Keratinocyte (primary cell): Measurements from ENCODE around the gene NPAS3. TPM values are rescaled to one million over a fixed set of nuclear protein-coding genes. Genes with fewer than 3 reads are reported as not detected.

Source experiments
- DNase-seq: peaks from one replicate; pipeline ENCODE4 v3.0.0-alpha.2; 2011; ENCODE audit warnings: low read depth, missing footprints, low spot score
- FAIRE-seq: peaks from 2 replicates; lab custom pipeline; 2011; peaks lifted over from hg19 to GRCh38; lab: Jason Lieb, UNC
- H2AFZ ChIP-seq: 2 replicates; pipeline ENCODE4 v1.6.0; 2012; ENCODE audit warnings: low read length, control low read depth, inconsistent platforms; ENCODE audit not compliant: control insufficient read depth
- H3K27ac ChIP-seq: 2 replicates; pipeline ENCODE4 v1.5.1; 2011; ENCODE audit warnings: low read length; ENCODE audit not compliant: control insufficient read depth, insufficient read depth
- H3K27me3 ChIP-seq: 3 replicates; pipeline ENCODE4 v1.6.0; 2011; ENCODE audit warnings: low read length; ENCODE audit not compliant: control insufficient read depth, insufficient read depth; ENCODE audit errors: extremely low read depth
- H3K36me3 ChIP-seq, 2 experiments: 2 replicates in 1 of 2; 3 replicates in 1 of 2; pipeline ENCODE4 v1.5.1; 2011; ENCODE audit warnings: low read length in 2 of 2, mild to moderate bottlenecking in 1 of 2; ENCODE audit not compliant: control insufficient read depth in 2 of 2, insufficient read depth in 2 of 2; ENCODE audit errors: extremely low read depth in 1 of 2
- H3K4me1 ChIP-seq: 3 replicates; pipeline ENCODE4 v1.5.1; 2011; ENCODE audit warnings: low read length; ENCODE audit not compliant: control insufficient read depth, insufficient read depth; ENCODE audit errors: extremely low read depth
- H3K4me2 ChIP-seq: 3 replicates; pipeline ENCODE4 v1.6.0; 2011; ENCODE audit warnings: low read depth, low read length; ENCODE audit not compliant: control insufficient read depth, insufficient read depth; ENCODE audit errors: extremely low read depth
- H3K4me3 ChIP-seq, 3 experiments: fragments of 200-600 bp in 1 of 3; sonication (generic) in 1 of 3; 2 replicates in 2 of 3; 3 replicates in 1 of 3; pipeline ENCODE4 v1.5.1; 2011 to 2016; ENCODE audit warnings: low read length in 3 of 3, mild to moderate bottlenecking in 3 of 3, control low read depth in 2 of 3, inconsistent platforms in 1 of 3, low read depth in 1 of 3, mixed read lengths in 1 of 3, mixed run types in 1 of 3, moderate library complexity in 1 of 3; ENCODE audit not compliant: control insufficient read depth in 2 of 3, insufficient read depth in 2 of 3; ENCODE audit errors: extremely low read depth in 1 of 3
- H3K79me2 ChIP-seq: 2 replicates; pipeline ENCODE4 v1.6.0; 2012; ENCODE audit warnings: low read length; ENCODE audit not compliant: control insufficient read depth, insufficient read depth
- H3K9ac ChIP-seq: 3 replicates; pipeline ENCODE4 v1.6.0; 2011; ENCODE audit warnings: low read length; ENCODE audit not compliant: control insufficient read depth, insufficient read depth; ENCODE audit errors: extremely low read depth
- H3K9me1 ChIP-seq: 3 replicates; pipeline ENCODE4 v1.6.0; 2011; ENCODE audit warnings: low read length; ENCODE audit not compliant: control insufficient read depth, insufficient read depth; ENCODE audit errors: extremely low read depth
- H3K9me3 ChIP-seq: 2 replicates; pipeline ENCODE4 v1.5.1; 2012; ENCODE audit warnings: low read depth, low read length; ENCODE audit not compliant: control insufficient read depth
- H4K20me1 ChIP-seq: 3 replicates; pipeline ENCODE4 v1.6.0; 2011; ENCODE audit warnings: low read length; ENCODE audit not compliant: control insufficient read depth, insufficient read depth; ENCODE audit errors: extremely low read depth
- EZH2 ChIP-seq: IDR thresholded peaks from one replicate; pipeline ENCODE4 v1.6.1; 2012; ENCODE audit warnings: inconsistent platforms, mild to moderate bottlenecking, low read length, moderate library complexity
- dilution Hi-C: fragments of 300-500 bp; cut with MboI; formaldehyde crosslinking; loops from one replicate; pipeline ENCODE4 v1.7.0; 2020; ENCODE audit warnings: low sequenced_read_pairs; ENCODE audit not compliant: extremely low pct_ligation_motif_present
- polyA plus RNA-seq, 5 experiments: library from polyadenylated mRNA; depleted of rRNA in 3 of 5; stranded (reverse) in 3 of 5; stranded (forward) in 1 of 5; unstranded in 1 of 5; fragments of >200 nt; gene quantifications; 1 replicate in 1 of 5; 2 replicates in 3 of 5; 3 replicates in 1 of 5; pipeline versions ENCODE4 v1.2.1 to v1.2.3, GENCODE V29; 2011 to 2012; ENCODE audit warnings: missing spikeins in 2 of 5, low read depth in 1 of 5, low replicate concordance in 1 of 5
- TF ChIP-seq, protein P1 (sequence below), 3 experiments: IDR thresholded peaks in 1 of 3; conservative IDR thresholded peaks in 1 of 3; optimal IDR thresholded peaks in 1 of 3; 2 replicates in 2 of 3; 3 replicates in 1 of 3; pipeline versions ENCODE3 to v1.5.1; 2011; ENCODE audit warnings: low read length in 3 of 3, mild to moderate bottlenecking in 3 of 3, moderate library complexity in 2 of 3, control low read depth in 1 of 3, inconsistent platforms in 1 of 3; ENCODE audit not compliant: insufficient read depth in 2 of 3; ENCODE audit errors: extremely low read depth in 1 of 3

NPAS3 gene
- polyA plus RNA-seq, 1 donor (not counting 4 experiments of a cell fraction or from before 2014, with no cell fraction given), result 0.07 TPM

DNA sequence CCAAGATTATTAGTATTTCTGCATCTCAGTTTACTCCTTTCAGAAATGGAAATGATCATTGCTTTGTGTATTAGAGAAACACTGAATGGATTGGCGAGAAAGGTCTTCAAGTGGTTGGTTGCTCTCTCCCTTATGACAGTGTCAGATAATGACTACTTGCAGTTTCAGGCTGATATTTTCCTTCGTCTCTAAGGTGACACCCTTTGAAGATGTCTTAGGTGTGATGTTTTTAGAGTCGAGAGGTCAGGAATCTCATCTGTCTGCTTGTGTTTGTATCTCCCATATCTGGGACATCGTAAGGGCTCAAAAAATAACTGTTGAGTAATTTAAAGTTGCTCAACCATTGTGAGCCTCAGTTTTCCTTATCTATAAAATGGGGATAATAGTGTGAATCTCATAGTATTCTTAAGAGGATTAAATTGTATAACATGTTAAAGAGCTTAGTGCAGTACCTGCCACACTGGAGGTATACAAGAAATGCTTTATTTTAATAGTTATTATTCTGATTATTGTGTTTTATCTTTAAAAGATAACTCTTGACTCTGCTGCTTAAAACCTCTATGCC lies 40.1 kb downstream of the NPAS3 start:
- Histone ChIP-seq H3K9me3 (no peaks in the 10 kb centered on the region), H3K4me1 (no peaks in the 10 kb centered on the region), H4K20me1 (no peaks in the 10 kb centered on the region), H3K27me3 (no peaks in the 10 kb centered on the region), H3K9me1 (no peaks in the 10 kb centered on the region), H3K4me2 (no peak overlapping the region), H3K79me2 (no peaks in the 10 kb centered on the region), H2AFZ (no peak overlapping the region), H3K36me3 (no peaks in the 10 kb centered on the region), H3K27ac (no peak overlapping the region), H3K4me3 (no peak overlapping the region), H3K9ac (no peak overlapping the region)
- TF ChIP-seq EZH2, result no peak
- TF ChIP-seq, protein P1, sequence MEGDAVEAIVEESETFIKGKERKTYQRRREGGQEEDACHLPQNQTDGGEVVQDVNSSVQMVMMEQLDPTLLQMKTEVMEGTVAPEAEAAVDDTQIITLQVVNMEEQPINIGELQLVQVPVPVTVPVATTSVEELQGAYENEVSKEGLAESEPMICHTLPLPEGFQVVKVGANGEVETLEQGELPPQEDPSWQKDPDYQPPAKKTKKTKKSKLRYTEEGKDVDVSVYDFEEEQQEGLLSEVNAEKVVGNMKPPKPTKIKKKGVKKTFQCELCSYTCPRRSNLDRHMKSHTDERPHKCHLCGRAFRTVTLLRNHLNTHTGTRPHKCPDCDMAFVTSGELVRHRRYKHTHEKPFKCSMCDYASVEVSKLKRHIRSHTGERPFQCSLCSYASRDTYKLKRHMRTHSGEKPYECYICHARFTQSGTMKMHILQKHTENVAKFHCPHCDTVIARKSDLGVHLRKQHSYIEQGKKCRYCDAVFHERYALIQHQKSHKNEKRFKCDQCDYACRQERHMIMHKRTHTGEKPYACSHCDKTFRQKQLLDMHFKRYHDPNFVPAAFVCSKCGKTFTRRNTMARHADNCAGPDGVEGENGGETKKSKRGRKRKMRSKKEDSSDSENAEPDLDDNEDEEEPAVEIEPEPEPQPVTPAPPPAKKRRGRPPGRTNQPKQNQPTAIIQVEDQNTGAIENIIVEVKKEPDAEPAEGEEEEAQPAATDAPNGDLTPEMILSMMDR (optimal IDR thresholded peaks at IDR 0.05 in 1 of 3, IDR thresholded peaks at IDR 0.05 in 1 of 3, conservative IDR thresholded peaks at IDR 0.05 in 1 of 3; ENCODE audit: extremely low read depth in 1 of 3, insufficient read depth in 2 of 3, low read length in 3 of 3), result no peak
- FAIRE-seq, result no peak
- dilution Hi-C loops, result no loop called here
- no peak for DNase-seq

DNA sequence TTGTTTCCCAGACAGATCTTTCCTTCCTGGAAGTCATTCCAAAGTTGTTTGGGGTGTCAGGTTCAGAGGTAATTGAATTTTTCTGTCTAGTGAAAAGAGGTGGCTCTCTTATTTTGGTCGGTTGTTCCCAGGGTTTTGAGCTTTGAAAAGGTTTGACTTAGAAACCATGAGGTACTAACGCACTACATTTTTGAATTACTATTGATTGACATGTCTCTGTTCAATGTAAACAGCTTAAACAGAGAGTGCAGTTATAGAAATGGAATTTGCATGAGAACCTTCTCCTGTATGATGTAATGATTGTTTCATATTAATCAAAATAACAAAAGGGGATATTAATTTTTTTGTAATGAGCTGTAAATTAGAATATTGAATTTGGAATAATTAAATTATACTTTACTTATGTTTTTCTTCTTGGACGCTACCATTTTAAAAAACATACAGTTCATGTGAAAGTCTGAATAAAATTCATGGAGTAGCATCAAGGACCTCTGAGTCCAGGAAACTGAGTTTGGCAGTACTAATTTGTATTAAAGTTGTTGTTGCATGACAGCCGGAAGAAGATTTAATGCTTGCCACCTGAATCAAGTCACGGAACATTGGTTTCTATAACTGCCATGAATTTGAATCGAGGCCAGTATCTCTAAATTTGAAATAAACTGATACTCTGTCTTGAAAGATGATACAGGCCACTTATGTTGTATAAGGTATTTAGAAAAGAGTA lies 41.7 kb downstream of the NPAS3 start:
- Histone ChIP-seq H2AFZ (no peak overlapping the region), H3K4me3 (no peak overlapping the region), H3K27me3 (no peaks in the 10 kb centered on the region), H3K9me3 (no peaks in the 10 kb centered on the region), H3K27ac (no peak overlapping the region), H3K79me2 (no peaks in the 10 kb centered on the region), H3K9me1 (no peaks in the 10 kb centered on the region), H4K20me1 (no peaks in the 10 kb centered on the region), H3K4me2 (no peak overlapping the region), H3K4me1 (no peaks in the 10 kb centered on the region), H3K9ac (no peak overlapping the region), H3K36me3 (no peaks in the 10 kb centered on the region)
- DNase-seq (no peak), FAIRE-seq (no peak)
- TF ChIP-seq, protein P1 (optimal IDR thresholded peaks at IDR 0.05 in 1 of 3, IDR thresholded peaks at IDR 0.05 in 1 of 3, conservative IDR thresholded peaks at IDR 0.05 in 1 of 3; ENCODE audit: extremely low read depth in 1 of 3, insufficient read depth in 2 of 3, low read length in 3 of 3), result no peak
- no peak for TF ChIP-seq EZH2
- dilution Hi-C loops, result no loop called here
